Progenitor cell of endocrine pancreas (in vitro differentiated cells): ENCODE data around the gene MACROD2. TPM values are rescaled to one million over a fixed set of nuclear protein-coding genes. Genes with fewer than 3 reads are reported as not detected.

Experiments used
- DNase-seq: peaks from one replicate; pipeline ENCODE4 v3.0.0; 2021; ENCODE audit warnings: low spot score; ENCODE audit not compliant: unreplicated experiment
- H3K27ac Mint-ChIP-seq: 2 replicates; pipeline ENCODE4 v1.8.0; 2021; ENCODE audit warnings: mild to moderate bottlenecking, moderate library complexity, mixed read lengths
- H3K27me3 Mint-ChIP-seq: 2 replicates; pipeline ENCODE4 v1.8.0; 2021; ENCODE audit warnings: mixed read lengths
- H3K36me3 Mint-ChIP-seq: 2 replicates; pipeline ENCODE4 v1.8.0; 2022; ENCODE audit warnings: mixed read lengths; ENCODE audit not compliant: insufficient read depth
- H3K4me1 Mint-ChIP-seq: 2 replicates; pipeline ENCODE4 v1.8.0; 2021; ENCODE audit warnings: low read depth, mixed read lengths
- H3K4me3 Mint-ChIP-seq: 2 replicates; pipeline ENCODE4 v1.8.0; 2021; ENCODE audit warnings: low read depth, mild to moderate bottlenecking, moderate library complexity, mixed read lengths
- H3K9me3 Mint-ChIP-seq: 2 replicates; pipeline ENCODE4 v1.8.0; 2021; ENCODE audit warnings: low read depth, mixed read lengths
- CTCF ChIP-seq: fragments of 200-600 bp; sonication (generic); IDR thresholded peaks from one replicate; pipeline ENCODE4 v1.5.0; 2021; ENCODE audit warnings: antibody characterized with exemption, mild to moderate bottlenecking; ENCODE audit not compliant: unreplicated experiment
- total RNA-seq: library from RNA; stranded (reverse); gene quantifications from 2 replicates; pipeline ENCODE4 v1.2.1, GENCODE V29; 2021

The MACROD2 gene
- total RNA-seq, 1 donor from 2014 or later: 7.6 TPM

GRCh38 chr20:14303651-14304050, 308.3 kb downstream of the MACROD2 start:
- no peak overlapping the region for H3K27ac Mint-ChIP-seq
- no peak for DNase-seq
- H3K4me1 Mint-ChIP-seq: peaks cover 4% of the 10 kb centered on the region
- no peak for TF ChIP-seq CTCF
- no peak overlapping the region for H3K4me3 Mint-ChIP-seq
- H3K9me3 Mint-ChIP-seq: peaks cover 2% of the 10 kb centered on the region
- H3K27me3 Mint-ChIP-seq: peaks cover 3% of the 10 kb centered on the region
- no peaks in the 10 kb centered on the region for H3K36me3 Mint-ChIP-seq

GRCh38 chr20:14304472-14304871, 309.2 kb downstream of the MACROD2 start:
- no peak overlapping the region for H3K4me3 Mint-ChIP-seq

GRCh38 chr20:14307956-14308355, 312.6 kb downstream of the MACROD2 start:
- TF ChIP-seq CTCF: no peak
- no peak overlapping the region for H3K27ac Mint-ChIP-seq
- H3K4me3 Mint-ChIP-seq: no peak overlapping the region
- H3K4me1 Mint-ChIP-seq: peaks cover 9% of the 10 kb centered on the region
- DNase-seq: no peak
- H3K9me3 Mint-ChIP-seq: peaks cover 2% of the 10 kb centered on the region
- peaks cover 3% of the 10 kb centered on the region for H3K27me3 Mint-ChIP-seq
- H3K36me3 Mint-ChIP-seq: no peaks in the 10 kb centered on the region

More at GRCh38 chr20:14304472-14304871, 309.2 kb downstream of the MACROD2 start:
- no peak for DNase-seq
- H3K27me3 Mint-ChIP-seq: peaks cover 3% of the 10 kb centered on the region
- H3K4me1 Mint-ChIP-seq: peaks cover 4% of the 10 kb centered on the region
- H3K27ac Mint-ChIP-seq: no peak overlapping the region
- no peaks in the 10 kb centered on the region for H3K36me3 Mint-ChIP-seq
- peaks cover 2% of the 10 kb centered on the region for H3K9me3 Mint-ChIP-seq
- no peak for TF ChIP-seq CTCF

- H3K27me3 Mint-ChIP-seq: peaks cover 3% of the 10 kb centered on the region
- TF ChIP-seq CTCF: no peak
- H3K4me1 Mint-ChIP-seq: peaks cover 17% of the 10 kb centered on the region
- H3K27ac Mint-ChIP-seq: no peak overlapping the region
- H3K9me3 Mint-ChIP-seq: peaks cover 2% of the 10 kb centered on the region
- no peak overlapping the region for H3K4me3 Mint-ChIP-seq
- no peaks in the 10 kb centered on the region for H3K36me3 Mint-ChIP-seq
- DNase-seq: no peak
These were observed 315.8 kb downstream of the MACROD2 start for GRCh38 chr20:14310977-14311627.

- H3K4me3 Mint-ChIP-seq: no peak overlapping the region
- peaks cover 2% of the 10 kb centered on the region for H3K9me3 Mint-ChIP-seq
- peaks cover 3% of the 10 kb centered on the region for H3K27me3 Mint-ChIP-seq
- no peak overlapping the region for H3K27ac Mint-ChIP-seq
- no peaks in the 10 kb centered on the region for H3K36me3 Mint-ChIP-seq
- H3K4me1 Mint-ChIP-seq: peaks cover 17% of the 10 kb centered on the region
- no peak for DNase-seq
- no peak for TF ChIP-seq CTCF
These were observed 316.7 kb downstream of the MACROD2 start for GRCh38 chr20:14312001-14312400.
